Body of pancreas (tissue), 4 donors: ENCODE data around the gene LCT.

Experiments
- POLR2A ChIP-seq, 3 donors: fragments of 450-650 bp; IDR thresholded peaks; one replicate each; pipeline ENCODE4 v1.6.1; 2016; ENCODE audit warnings: antibody characterized with exemption in 3 of 3, mild to moderate bottlenecking in 2 of 3
- TF ChIP-seq, protein P1 (sequence below), 7 experiments: fragments of 450-650 bp in 4 of 7; fragments of 200-600 bp in 3 of 7; sonication (generic) in 3 of 7; IDR thresholded peaks; one replicate each; pipeline ENCODE4 v1.5.1; 2016 to 2019; ENCODE audit warnings: antibody characterized with exemption in 7 of 7

DNA sequence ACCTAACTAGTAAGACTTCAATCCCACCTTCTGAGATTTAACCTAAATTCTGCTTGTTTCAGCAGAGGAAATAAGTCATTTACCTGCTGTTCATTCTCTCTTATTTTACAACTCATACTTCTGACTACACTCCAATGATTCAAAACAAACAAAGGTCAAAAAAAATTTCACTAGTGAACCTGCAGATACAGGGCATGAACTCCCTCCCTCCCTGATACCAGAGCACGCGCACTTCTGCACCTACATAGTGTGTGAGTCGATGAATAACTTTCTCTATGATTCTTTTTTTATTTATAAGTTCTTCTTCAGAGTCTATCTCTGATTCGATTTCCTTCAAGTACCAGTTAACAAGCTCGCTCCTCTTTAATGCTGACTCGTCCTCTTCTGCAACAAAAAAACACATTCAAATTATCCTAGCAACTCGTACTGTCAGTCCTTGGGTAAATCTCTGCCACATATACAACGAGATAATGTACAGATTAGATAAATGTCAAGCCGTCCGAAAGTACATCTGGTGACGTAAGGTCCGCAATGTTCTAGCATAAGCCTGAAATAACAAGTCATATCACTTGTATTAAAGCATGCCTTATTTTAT, 7.4 kb upstream of the LCT start:
- no peak for TF ChIP-seq POLR2A (IDR thresholded peaks at IDR 0.05)
- TF ChIP-seq, protein P1, sequence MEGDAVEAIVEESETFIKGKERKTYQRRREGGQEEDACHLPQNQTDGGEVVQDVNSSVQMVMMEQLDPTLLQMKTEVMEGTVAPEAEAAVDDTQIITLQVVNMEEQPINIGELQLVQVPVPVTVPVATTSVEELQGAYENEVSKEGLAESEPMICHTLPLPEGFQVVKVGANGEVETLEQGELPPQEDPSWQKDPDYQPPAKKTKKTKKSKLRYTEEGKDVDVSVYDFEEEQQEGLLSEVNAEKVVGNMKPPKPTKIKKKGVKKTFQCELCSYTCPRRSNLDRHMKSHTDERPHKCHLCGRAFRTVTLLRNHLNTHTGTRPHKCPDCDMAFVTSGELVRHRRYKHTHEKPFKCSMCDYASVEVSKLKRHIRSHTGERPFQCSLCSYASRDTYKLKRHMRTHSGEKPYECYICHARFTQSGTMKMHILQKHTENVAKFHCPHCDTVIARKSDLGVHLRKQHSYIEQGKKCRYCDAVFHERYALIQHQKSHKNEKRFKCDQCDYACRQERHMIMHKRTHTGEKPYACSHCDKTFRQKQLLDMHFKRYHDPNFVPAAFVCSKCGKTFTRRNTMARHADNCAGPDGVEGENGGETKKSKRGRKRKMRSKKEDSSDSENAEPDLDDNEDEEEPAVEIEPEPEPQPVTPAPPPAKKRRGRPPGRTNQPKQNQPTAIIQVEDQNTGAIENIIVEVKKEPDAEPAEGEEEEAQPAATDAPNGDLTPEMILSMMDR (IDR thresholded peaks at IDR 0.05) = no peak
